BLaER1 (cell line): Measurements from ENCODE around the gene ZNF750.

Experiments used
- H3K27ac ChIP-seq: shearing (Covaris generic); formaldehyde crosslinking; 2 replicates; pipeline ENCODE4 v1.8.1; 2022
- H3K27me3 ChIP-seq: shearing (Covaris generic); formaldehyde crosslinking; 2 replicates; pipeline ENCODE4 v1.8.1; 2022
- H3K36me3 ChIP-seq: shearing (Covaris generic); formaldehyde crosslinking; 2 replicates; pipeline ENCODE4 v1.8.1; 2022
- H3K4me1 ChIP-seq: shearing (Covaris generic); formaldehyde crosslinking; 2 replicates; pipeline ENCODE4 v1.8.1; 2022
- H3K4me2 ChIP-seq: shearing (Covaris generic); formaldehyde crosslinking; 2 replicates; pipeline ENCODE4 v1.8.1; 2022
- H3K4me3 ChIP-seq: shearing (Covaris generic); formaldehyde crosslinking; 2 replicates; pipeline ENCODE4 v1.8.1; 2022
- H3K9ac ChIP-seq: shearing (Covaris generic); formaldehyde crosslinking; 2 replicates; pipeline ENCODE4 v1.8.1; 2022
- H3K9me3 ChIP-seq: shearing (Covaris generic); formaldehyde crosslinking; 2 replicates; pipeline ENCODE4 v1.8.1; 2022
- H4K20me1 ChIP-seq: shearing (Covaris generic); formaldehyde crosslinking; 2 replicates; pipeline ENCODE4 v1.8.1; 2022
- Cebpa-rat ChIP-seq: shearing (Covaris generic); IDR thresholded peaks from 2 replicates; pipeline ENCODE4 v1.8.1; 2022

ZNF750 gene

DNA sequence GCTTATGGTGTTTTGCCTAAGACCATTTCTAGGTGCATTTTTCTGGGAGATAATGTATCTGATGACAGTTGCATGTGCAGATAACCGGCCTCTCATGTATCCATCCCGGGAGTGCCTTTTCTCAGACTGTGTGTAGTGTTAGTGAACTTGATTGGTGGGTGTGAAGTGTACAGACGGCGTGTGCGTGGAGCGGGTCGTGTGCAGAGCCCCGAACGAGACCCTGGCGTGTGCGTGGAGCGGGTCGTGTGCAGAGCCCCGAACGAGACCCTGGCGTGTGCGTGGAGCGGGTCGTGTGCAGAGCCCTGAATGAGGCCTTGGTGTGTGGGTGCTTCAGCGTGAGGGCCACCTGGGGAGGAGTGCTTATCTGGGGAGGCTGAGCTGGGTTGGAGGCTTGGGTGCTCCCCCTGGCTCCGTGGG is 28.9 kb upstream of the ZNF750 start:
- peaks cover 5% of the 10 kb centered on the region; the same call in 1 of the 2 replicates for H3K27me3 ChIP-seq
- H3K4me1 ChIP-seq: peaks cover 99% of the 10 kb centered on the region
- H3K36me3 ChIP-seq: peaks cover 5% of the 10 kb centered on the region; the same call in 1 of the 2 replicates
- TF ChIP-seq Cebpa-rat: no peak
- peak overlapping the region; percentile 79; the same call in 1 of the 2 replicates for H3K9ac ChIP-seq
- peak overlapping the region; percentile 54 for H3K4me3 ChIP-seq
- peak overlapping the region; percentile 100 for H3K4me2 ChIP-seq
- peaks cover 68% of the 10 kb centered on the region for H4K20me1 ChIP-seq
- no peaks in the 10 kb centered on the region for H3K9me3 ChIP-seq
- H3K27ac ChIP-seq: peak overlapping the region; percentile 92

DNA sequence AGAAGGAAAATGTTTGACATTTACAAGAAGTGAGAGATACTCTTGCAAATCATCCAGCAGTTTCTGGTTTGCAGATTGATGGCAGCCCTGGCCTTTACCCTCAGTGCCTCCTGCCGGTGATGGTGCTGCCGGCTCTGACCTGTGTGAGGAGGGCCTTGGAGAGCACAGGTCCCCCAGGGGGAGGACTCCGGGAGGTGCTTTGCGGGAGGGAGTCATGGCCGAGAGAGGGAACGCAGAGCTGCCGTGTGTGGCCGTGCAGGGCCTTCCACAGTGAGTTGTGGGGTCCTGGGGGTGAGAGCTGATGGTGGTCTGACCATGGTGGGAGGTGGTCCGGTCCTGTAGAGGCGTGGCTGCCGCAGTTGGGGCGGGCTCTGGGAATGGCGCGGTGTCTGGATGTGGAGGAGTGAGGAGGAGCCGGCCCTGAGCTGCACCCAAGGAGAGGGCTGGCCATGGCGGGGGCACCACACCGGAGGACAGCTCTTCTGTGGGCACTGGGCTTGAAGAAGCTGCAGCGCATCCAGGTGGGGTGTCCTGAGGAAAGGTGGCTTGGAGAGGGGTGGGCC is 28.0 kb upstream of the ZNF750 start:
- no peak for TF ChIP-seq Cebpa-rat
- H3K9me3 ChIP-seq: no peaks in the 10 kb centered on the region
- peaks cover 5% of the 10 kb centered on the region; the same call in 1 of the 2 replicates for H3K36me3 ChIP-seq
- H3K27ac ChIP-seq: peak overlapping the region; percentile 74
- peaks cover 5% of the 10 kb centered on the region; the same call in 1 of the 2 replicates for H3K27me3 ChIP-seq
- H3K4me1 ChIP-seq: peaks cover 99% of the 10 kb centered on the region
- H3K4me3 ChIP-seq: peak overlapping the region; percentile 54
- peak overlapping the region; percentile 43 for H3K9ac ChIP-seq
- peaks cover 69% of the 10 kb centered on the region for H4K20me1 ChIP-seq
- peak overlapping the region; percentile 100 for H3K4me2 ChIP-seq

DNA sequence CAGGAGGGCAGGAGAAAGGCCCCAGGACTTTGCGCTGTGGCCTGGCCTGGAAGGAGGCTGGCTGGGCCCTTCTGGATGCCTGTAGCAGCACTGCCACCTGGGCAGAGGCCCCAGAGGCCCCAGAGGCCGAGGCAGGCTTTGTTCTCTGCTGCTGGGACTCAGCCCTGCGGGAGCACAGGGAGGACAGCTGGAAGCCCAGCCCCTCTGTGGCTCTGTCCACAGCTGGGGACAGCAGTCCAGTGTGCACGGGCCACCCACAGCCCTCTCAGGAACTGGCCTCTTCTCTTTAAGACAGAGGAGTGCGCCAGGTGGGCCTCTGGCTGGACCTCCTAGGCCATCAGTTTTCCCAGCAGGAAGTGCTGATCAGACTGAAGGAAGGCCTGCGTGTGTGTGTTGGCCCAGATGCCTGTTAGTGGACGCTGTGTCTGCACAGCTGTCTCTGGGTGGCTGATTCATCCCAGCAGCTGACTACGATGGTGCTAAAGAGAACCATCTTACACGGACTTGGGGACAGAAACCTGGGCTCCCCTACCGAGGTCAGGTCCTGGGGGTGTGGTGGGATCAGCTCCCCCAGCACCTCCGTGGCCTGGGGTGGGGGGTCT is 26.9 kb upstream of the ZNF750 start:
- peaks cover 5% of the 10 kb centered on the region; the same call in 1 of the 2 replicates for H3K36me3 ChIP-seq

DNA sequence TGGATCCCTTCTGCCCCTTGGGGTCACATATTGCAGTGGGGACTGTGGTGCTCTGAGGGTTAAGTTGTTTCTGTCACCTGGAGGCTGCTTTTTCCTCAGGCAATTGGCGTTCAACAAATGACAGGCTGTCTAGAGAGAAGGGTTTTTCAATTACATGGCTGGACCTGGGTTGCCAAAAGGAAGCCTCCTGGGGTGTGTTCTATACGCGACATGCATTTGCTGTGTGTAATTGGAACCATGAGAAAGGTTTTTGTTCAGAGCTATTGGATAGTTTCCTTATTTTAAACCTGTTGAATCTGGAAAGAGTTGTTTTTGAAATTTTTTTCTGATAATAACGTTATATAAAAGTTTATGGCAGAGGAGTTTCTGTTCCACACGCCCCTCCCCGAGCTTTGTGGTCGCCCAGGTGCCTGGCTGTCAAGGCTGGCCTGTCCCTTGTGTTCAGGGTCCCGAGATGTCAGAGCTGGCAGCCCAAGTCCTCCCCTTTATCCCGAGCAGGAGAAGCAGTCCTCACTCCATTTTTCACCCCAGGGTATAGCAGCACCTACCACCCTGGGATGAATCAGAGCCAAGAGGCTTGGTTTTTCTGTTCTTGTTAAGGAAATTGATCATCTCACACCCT is 26.1 kb upstream of the ZNF750 start:
- Histone ChIP-seq H4K20me1 (peaks cover 85% of the 10 kb centered on the region), H3K27ac (peak overlapping the region; percentile 74)

More for the DNA sequence above, 26.9 kb upstream of the ZNF750 start:
- Histone ChIP-seq H3K9me3 (no peaks in the 10 kb centered on the region), H3K27ac (peak overlapping the region; percentile 74), H3K4me3 (peak overlapping the region; percentile 54; the same call in 1 of the 2 replicates), H3K4me1 (peaks cover 99% of the 10 kb centered on the region), H3K27me3 (peaks cover 5% of the 10 kb centered on the region; the same call in 1 of the 2 replicates), H3K4me2 (peak overlapping the region; percentile 100), H4K20me1 (peaks cover 78% of the 10 kb centered on the region), H3K9ac (peak overlapping the region; percentile 17; the same call in 1 of the 2 replicates)
- TF ChIP-seq Cebpa-rat: no peak

DNA sequence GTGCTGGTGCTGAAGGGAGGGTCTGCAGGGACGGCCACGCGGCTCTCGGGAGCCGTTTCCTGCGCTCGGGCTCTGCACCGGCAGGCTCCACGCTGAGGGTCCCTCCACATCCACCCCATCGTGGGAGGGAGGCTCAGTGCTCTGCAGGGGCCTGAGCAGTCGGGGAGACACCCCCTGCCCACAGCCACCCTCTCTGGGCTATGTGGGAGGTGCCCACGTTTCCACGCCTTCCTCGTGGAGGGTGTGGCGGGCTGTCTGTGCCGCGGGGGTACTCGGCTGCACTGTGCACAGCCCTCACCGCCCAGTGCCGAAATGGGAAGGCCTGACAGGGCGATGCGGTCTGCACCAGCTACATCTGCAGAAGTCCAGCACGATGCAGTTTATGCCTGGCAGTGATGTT is 25.5 kb upstream of the ZNF750 start:
- Histone ChIP-seq H3K36me3 (peaks cover 1% of the 10 kb centered on the region; the same call in 1 of the 2 replicates), H3K4me1 (peaks cover 100% of the 10 kb centered on the region), H3K9ac (peak overlapping the region; percentile 59; the same call in 1 of the 2 replicates), H3K4me3 (peak overlapping the region; percentile 48), H3K9me3 (no peaks in the 10 kb centered on the region), H3K27me3 (peaks cover 5% of the 10 kb centered on the region; the same call in 1 of the 2 replicates), H3K4me2 (peak overlapping the region; percentile 100), H4K20me1 (peaks cover 92% of the 10 kb centered on the region), H3K27ac (peak overlapping the region; percentile 74)
- TF ChIP-seq Cebpa-rat: no peak

More for the DNA sequence above, 26.1 kb upstream of the ZNF750 start:
- Histone ChIP-seq H3K4me3 (peak overlapping the region; percentile 48; the same call in 1 of the 2 replicates), H3K27me3 (peaks cover 5% of the 10 kb centered on the region; the same call in 1 of the 2 replicates), H3K36me3 (peaks cover 5% of the 10 kb centered on the region; the same call in 1 of the 2 replicates), H3K4me2 (peak overlapping the region; percentile 100), H3K9me3 (no peaks in the 10 kb centered on the region), H3K9ac (peak overlapping the region; percentile 17; the same call in 1 of the 2 replicates), H3K4me1 (peaks cover 100% of the 10 kb centered on the region)
- TF ChIP-seq Cebpa-rat: no peak

DNA sequence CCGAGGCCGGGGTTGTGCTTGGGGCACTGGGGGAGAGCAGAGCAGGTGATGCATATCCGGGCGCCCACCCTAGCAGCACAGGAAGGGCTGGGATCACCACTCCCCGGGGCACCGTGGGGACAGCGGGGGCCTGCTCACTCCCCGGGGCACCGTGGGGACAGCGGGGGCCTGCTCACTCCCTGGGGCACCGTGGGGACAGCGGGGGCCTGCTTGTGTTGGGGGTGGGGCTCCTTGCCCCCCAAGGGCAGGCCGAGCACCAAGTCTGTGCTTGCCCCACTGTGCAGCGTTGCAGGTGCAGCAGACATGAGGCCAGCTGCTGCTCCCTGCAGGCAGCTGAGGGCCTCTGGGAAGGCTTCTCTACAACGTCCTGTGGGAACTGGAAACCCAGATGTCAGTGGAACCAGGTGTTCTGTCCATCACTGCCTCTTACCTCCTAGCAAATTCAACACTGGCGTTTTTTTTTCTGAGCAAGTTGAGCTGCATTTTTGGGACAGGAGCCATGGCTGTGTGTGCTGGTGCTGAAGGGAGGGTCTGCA is 25.0 kb upstream of the ZNF750 start:
- Histone ChIP-seq H3K36me3 (no peaks in the 10 kb centered on the region), H3K4me1 (peaks cover 100% of the 10 kb centered on the region), H3K4me3 (peak overlapping the region; percentile 48), H3K4me2 (peak overlapping the region; percentile 100), H3K27ac (peak overlapping the region; percentile 74), H4K20me1 (peaks cover 95% of the 10 kb centered on the region), H3K9me3 (no peaks in the 10 kb centered on the region), H3K9ac (peak overlapping the region; percentile 59; the same call in 1 of the 2 replicates), H3K27me3 (peaks cover 5% of the 10 kb centered on the region; the same call in 1 of the 2 replicates)
- TF ChIP-seq Cebpa-rat: no peak

DNA sequence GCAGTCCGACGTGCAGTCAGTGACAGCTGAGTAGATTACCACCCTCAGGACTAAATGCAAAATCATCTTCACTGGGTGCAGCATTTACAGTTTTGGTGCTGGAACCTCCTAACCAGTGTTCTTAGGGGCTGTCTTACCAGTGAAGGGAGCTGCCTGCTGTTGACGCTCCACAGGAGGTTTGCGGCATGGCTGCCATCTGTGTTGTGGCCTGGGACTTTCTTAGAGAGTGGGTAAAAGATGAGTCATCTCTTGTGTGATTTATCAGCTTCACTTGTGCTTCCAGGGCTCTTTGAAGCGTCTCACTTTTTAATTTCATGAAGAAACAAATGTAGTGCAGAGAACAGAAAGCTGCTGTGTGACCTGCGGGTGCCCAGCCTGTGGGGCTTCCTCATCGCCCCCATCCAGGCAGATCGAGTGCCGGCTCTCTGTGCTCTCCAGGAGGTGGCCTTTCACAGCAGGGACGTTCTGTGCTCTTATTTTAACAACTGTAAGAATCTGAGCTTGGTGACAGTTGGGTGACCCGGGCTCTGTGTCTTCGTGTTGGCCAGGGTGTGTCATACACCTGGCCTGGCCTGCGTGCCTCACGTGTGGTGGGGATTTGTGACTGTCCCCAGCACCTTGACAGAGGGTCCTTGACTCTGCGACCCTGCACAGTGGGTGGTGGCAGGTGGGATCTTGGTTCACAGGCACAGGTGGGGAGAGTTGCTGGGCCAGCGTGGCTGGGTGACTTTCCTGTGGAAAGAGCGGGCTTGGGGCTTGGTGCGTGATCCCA is 24.3 kb upstream of the ZNF750 start:
- peak overlapping the region; percentile 59; the same call in 1 of the 2 replicates for H3K9ac ChIP-seq

DNA sequence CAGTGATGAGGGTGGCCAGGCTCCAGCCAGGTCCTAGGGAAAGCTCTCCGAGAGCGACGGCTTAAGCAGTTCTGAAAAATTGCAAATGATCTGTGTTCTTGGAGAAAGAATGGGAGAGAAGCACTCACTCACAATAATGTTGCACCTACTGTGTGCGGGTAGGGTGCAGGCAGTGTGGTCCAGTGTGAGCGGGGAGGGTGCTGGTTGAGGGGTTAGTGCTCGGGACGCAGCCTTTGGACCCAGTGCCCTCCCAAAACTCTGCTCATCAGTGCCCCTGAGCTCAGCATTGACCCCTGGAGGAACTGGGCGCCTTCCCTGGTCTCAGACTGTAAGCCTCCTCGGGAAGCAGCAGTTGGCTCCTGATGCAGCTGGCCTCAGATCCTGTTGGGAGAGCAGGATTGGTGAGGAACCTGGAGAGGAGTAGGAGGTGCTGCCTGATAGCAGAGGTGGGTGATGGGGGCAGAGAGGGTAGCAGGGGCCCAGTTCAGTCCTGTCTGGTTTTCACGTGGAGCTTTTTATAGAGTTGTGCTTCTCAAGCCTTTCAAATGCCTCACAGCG is 23.6 kb upstream of the ZNF750 start:
- H3K9ac ChIP-seq: peak overlapping the region; percentile 20; the same call in 1 of the 2 replicates
- peak overlapping the region; percentile 74 for H3K27ac ChIP-seq
- peaks cover 82% of the 10 kb centered on the region for H4K20me1 ChIP-seq
- TF ChIP-seq Cebpa-rat: no peak
- no peaks in the 10 kb centered on the region for H3K9me3 ChIP-seq
- peaks cover 100% of the 10 kb centered on the region for H3K4me1 ChIP-seq
- H3K4me3 ChIP-seq: no peak overlapping the region; the same call in 1 of the 2 replicates
- H3K27me3 ChIP-seq: peaks cover 5% of the 10 kb centered on the region; the same call in 1 of the 2 replicates
- H3K36me3 ChIP-seq: no peaks in the 10 kb centered on the region
- peak overlapping the region; percentile 100 for H3K4me2 ChIP-seq

More for the DNA sequence above, 24.3 kb upstream of the ZNF750 start:
- H4K20me1 ChIP-seq: peaks cover 88% of the 10 kb centered on the region
- H3K27me3 ChIP-seq: peaks cover 5% of the 10 kb centered on the region; the same call in 1 of the 2 replicates
- no peaks in the 10 kb centered on the region for H3K36me3 ChIP-seq
- H3K4me1 ChIP-seq: peaks cover 100% of the 10 kb centered on the region
- TF ChIP-seq Cebpa-rat: no peak
- peak overlapping the region; percentile 74 for H3K27ac ChIP-seq
- H3K9me3 ChIP-seq: no peaks in the 10 kb centered on the region
- H3K4me2 ChIP-seq: peak overlapping the region; percentile 100
- H3K4me3 ChIP-seq: peak overlapping the region; percentile 36
